Left kidney (tissue), 8 donors: Measurements from ENCODE around the gene DYNLT4. TPM values are rescaled to one million over a fixed set of nuclear protein-coding genes. Genes with fewer than 3 reads are reported as not detected.
A peak's percentile ranks its signal among the peaks of the same experiment; 100 is the strongest.
"Not testable (repeated sequence)": the region's sequence is repeated elsewhere in the genome, so short reads cannot be mapped to it uniquely, and the experiment has no call there.

Experiments used
- DNase-seq: peaks from one replicate; pipeline ENCODE4 v3.0.0-alpha.2; 2013
- long read RNA-seq, 8 donors: transcript quantifications; one replicate each; lab custom pipeline, GENCODE V29; 2026
- polyA plus RNA-seq: library from polyadenylated mRNA; unstranded; fragments of 120-200 nt; gene quantifications from one replicate; pipeline ENCODE4 v1.2.1, GENCODE V29; 2013; ENCODE audit not compliant: insufficient read length

DYNLT4 gene, protein sequence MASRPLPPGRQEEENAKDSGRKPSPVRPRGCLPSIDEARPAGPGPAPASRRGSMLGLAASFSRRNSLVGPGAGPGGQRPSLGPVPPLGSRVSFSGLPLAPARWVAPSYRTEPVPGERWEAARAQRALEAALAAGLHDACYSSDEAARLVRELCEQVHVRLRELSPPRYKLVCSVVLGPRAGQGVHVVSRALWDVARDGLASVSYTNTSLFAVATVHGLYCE
- not detected for polyA plus RNA-seq
- long read RNA-seq, donor 1, transcript TCTEX1D4-201 (1 exons, 763 nt): major isoform, 8 of 8 reads
- long read RNA-seq, donor 1, partial matches to known transcripts: 0 of 8 reads
- long read RNA-seq, donor 1, other reads (novel, unspliced or antisense): 0 of 8 reads
- long read RNA-seq, donor 2, transcript TCTEX1D4-201 (1 exons, 763 nt): major isoform, 5 of 5 reads
- long read RNA-seq, donor 2, partial matches to known transcripts: 0 of 5 reads
- long read RNA-seq, donor 2, other reads (novel, unspliced or antisense): 0 of 5 reads
- long read RNA-seq, donor 3, partial matches to known transcripts: 0 of 2 reads
- long read RNA-seq, donor 3, other reads (novel, unspliced or antisense): 0 of 2 reads
- long read RNA-seq, donor 4, partial matches to known transcripts: 0 of 2 reads
- long read RNA-seq, donor 4, other reads (novel, unspliced or antisense): 0 of 2 reads
- long read RNA-seq, donor 5, transcript TCTEX1D4-201 (1 exons, 763 nt): major isoform, 5 of 5 reads
- long read RNA-seq, donor 5, partial matches to known transcripts: 0 of 5 reads
- long read RNA-seq, donor 5, other reads (novel, unspliced or antisense): 0 of 5 reads
- long read RNA-seq, donor 6, transcript TCTEX1D4-201 (1 exons, 763 nt): major isoform, 7 of 7 reads
- long read RNA-seq, donor 6, partial matches to known transcripts: 0 of 7 reads
- long read RNA-seq, donor 6, other reads (novel, unspliced or antisense): 0 of 7 reads
- long read RNA-seq, donor 7, partial matches to known transcripts: 0 of 2 reads
- long read RNA-seq, donor 7, other reads (novel, unspliced or antisense): 0 of 2 reads
- long read RNA-seq, donor 8, transcript TCTEX1D4-201 (1 exons, 763 nt): major isoform, 5 of 5 reads
- long read RNA-seq, donor 8, partial matches to known transcripts: 0 of 5 reads
- long read RNA-seq, donor 8, other reads (novel, unspliced or antisense): 0 of 5 reads

DNA sequence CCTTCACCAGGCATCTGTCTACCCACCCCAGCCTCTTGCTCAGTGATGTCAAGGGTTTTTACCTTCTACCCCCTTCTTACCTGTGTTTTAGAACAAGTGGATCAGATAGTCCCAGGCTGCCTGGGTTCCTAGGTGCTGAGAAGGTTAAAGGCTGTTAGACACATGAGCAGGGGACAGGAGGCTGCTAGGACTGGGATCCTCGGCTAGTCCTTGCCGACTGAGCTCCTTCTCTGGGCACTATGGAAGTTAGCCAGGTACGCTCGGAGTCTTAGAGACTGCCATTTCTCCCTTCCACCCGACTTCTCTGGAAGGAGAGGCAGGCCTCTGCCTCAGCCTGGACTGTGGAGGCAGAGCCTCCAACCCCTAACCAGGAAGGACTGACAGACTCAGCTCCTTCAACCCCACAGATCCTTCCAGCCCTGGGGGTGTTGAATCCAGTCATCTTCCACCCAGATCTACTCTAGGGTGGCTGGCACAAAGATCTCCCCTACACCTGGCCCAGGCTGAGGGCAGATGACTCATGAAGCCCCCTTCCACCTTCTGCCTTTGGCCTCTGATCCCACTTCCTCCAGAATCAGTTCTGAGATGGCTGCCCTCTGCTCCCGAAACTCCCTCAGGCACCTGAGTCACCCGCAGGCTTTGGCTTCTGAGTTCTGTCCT lies at the start of gene DYNLT4:
TSS of gene DYNLT4 (minus strand) at position 648 of the 660 bp plus-strand sequence. CDS start 683 bp downstream, outside the sequence.
- DNase-seq: no peak

GRCh38 chr1:44855742-44856141 lies 48.6 kb upstream of the DYNLT4 start:
- no peak for DNase-seq

GRCh38 chr1:44854970-44855369 lies 47.8 kb upstream of the DYNLT4 start:
- DNase-seq: no peak

DNA sequence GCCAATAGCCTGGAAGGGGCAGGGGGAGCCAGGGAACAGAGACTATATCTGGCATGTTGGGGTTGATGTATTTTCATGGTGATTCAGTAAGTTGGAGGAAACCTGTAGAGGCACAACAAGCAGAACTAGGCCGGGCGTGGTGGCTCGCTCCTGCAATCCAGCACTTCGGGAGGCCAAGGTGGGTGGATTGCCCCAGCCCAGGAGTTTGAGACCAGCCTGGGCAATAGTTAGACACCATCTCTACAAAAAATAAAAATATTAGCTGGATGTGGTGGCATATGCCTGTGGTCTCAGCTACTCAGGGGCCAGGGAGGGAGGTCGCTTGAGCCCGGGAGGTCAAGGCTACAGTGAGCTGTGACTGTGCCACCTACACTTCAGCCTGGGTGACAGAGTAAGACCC lies 46.0 kb upstream of the DYNLT4 start:
- no peak for DNase-seq

DNA sequence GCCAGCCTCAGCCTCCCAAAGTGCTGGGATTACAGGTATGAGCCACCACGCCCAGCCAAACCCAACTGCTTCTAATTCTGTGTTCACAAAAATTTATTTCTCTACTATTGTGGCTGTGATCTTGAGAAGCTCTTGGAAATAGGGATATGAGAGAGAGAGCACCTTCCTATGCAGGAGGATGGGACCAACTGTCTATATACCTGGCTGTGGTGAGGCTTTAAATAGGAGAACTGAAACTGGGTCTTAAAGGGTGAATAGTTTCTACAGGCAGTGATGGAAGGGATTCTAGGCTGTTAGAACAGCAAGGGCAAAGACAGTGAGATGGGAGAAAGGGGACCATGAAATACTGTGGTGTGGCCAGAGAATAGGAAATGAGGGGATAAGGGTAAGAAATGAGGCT lies 44.2 kb upstream of the DYNLT4 start:
- no peak for DNase-seq

DNA sequence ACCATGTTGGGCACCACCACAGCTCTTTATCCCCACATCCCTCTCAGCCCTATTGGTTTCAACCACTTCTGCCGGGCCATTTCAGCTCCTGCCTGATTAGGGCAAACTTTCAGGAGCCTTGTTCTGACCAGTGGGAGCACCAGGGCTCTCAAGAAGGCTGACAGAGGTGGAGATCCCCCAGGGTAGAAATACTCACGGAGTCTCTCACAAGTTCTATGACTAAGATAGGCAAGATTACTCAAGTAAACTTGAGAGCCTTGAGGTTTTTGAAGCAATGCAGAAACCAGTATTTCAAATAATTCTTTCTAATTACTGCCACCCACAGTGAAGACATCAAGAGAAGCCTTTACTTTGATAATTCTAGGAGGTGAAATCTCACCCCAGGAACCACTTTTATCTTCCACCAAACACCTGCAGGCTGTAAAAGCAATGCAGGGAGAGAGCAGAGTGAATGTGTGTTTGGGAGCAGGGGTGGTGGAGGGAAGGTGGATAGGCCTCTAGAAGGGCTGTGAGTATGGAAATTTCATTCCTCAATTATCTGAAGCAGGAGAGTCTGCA lies 42.5 kb upstream of the DYNLT4 start:
- DNase-seq: no peak

DNA sequence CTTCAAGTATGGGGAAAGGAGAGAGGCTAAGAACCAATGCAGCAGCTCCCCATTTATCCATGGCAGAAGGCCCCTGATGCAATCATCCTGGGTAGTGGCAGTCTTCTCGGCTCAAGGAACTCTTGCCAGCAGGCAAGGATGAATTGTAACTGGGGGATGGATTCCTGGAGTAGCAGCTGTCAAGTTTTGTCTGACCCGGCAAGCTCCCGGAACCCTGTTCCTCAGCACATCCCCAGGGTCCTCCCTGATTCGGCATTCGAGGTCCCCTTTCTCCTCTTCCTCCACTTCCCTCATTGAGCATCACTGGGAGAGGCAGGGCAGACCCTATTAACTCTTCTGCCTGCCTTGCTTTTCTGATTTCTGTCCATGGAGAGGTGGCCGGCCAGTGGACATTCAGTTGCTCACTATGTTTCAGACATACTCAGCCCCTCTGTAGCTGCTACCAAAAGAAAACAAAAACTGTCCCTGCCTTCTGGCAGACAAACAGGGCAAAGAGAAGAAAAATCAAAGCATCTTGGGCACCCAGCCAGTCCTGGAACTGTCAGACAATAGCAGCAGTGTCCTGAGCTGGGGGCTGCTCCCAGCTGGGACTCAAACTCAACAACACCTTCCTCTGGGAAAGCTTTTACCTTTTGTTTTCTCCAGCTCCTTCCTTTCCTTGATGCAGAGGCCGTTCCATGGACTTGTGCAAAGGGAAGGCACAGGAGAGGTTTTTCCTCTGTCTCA lies 41.5 kb upstream of the DYNLT4 start:
- no peak for DNase-seq

GRCh38 chr1:44847845-44848244 lies 40.7 kb upstream of the DYNLT4 start:
- DNase-seq: no peak

DNA sequence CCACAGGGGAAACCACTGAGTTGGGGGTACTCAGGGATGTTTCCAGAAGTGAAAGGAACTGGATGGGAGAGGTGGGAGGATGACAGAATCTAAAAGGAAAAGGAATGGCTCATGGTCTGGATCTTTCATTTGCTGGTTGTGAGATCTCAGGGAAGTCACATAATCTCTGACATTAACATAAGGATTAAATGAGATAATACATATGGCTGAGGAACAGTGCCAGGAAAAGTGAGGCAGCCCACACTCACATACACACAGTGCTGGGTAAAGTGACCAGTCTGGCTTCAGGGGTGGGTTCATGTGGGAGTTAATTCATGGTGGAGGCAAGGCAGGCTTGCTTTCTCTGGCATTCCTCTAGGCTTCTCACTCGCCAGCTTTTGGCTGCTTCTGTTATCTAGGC lies 39.8 kb upstream of the DYNLT4 start:
- DNase-seq: no peak

DNA sequence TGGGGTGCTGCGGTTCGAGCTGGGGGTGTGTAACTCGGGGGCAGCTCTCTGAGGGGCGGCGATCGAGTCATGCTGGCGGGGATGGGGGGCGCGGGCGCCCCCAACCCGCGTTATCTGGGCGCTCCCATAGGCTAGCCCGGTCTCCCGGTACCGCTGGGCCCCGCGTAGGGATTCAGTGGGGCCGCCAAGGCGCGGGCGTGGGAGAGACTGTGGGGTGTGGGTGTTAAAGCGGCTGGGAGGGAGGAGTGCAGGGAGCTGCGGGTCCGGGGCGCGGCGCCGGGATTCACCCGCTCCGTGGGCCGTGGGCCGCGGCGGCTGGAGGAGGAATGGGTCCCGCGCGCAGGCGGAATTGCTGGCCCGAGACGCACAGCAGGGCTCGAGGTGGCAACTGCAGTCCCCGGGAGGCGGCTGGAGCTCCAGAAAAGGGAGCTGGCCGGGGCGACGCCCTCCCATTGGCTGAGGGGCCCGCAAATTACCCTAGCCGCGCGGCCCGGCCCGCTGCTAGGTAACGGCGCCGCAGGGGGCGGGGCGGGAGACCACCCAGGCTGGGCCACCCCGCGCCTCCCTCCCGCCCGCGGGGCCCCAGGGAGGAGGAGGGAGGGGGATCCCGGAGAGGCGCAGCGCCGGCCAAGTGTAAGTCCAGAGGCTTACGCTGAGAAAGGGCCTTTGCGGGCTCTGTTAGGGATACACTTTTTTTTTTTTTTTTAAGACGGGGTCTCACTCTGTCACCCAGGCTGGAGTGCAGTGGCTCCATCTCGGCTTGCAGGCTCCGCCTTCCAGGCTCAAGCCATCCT lies 35.9 kb upstream of the DYNLT4 start, which contains the start of gene PTCH2:
TSS of gene PTCH2 (minus strand) at position 392 of the 794 bp plus-strand sequence. CDS start at position 71, 321 bp downstream.
- DNase-seq: peak; percentile 89

- no peak for DNase-seq
Measured at GRCh38 chr1:44842486-44842861, 35.3 kb upstream of the DYNLT4 start.

DNA sequence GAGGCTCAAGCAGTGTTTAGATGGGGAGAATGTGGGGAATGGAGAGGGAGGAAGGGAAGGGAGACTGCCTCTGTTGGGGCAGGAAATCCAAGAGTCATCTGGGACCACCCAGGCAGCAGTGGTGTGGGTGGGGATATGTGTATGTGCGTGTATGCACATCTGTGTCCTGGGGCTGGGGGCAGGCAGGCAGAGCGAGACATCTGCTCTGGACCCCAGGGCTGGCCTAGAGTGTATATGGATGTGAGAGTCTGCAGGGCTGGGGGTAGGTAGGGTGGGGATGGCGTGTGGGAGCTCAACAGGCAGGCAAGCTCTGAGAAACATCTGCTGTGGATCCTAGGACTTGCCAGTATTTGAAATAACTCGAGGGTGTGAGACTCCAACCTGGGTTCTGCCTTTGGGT lies 32.4 kb upstream of the DYNLT4 start:
- DNase-seq: no peak

GRCh38 chr1:44838294-44838693 lies 31.1 kb upstream of the DYNLT4 start:
- DNase-seq: not testable (repeated sequence)

DNA sequence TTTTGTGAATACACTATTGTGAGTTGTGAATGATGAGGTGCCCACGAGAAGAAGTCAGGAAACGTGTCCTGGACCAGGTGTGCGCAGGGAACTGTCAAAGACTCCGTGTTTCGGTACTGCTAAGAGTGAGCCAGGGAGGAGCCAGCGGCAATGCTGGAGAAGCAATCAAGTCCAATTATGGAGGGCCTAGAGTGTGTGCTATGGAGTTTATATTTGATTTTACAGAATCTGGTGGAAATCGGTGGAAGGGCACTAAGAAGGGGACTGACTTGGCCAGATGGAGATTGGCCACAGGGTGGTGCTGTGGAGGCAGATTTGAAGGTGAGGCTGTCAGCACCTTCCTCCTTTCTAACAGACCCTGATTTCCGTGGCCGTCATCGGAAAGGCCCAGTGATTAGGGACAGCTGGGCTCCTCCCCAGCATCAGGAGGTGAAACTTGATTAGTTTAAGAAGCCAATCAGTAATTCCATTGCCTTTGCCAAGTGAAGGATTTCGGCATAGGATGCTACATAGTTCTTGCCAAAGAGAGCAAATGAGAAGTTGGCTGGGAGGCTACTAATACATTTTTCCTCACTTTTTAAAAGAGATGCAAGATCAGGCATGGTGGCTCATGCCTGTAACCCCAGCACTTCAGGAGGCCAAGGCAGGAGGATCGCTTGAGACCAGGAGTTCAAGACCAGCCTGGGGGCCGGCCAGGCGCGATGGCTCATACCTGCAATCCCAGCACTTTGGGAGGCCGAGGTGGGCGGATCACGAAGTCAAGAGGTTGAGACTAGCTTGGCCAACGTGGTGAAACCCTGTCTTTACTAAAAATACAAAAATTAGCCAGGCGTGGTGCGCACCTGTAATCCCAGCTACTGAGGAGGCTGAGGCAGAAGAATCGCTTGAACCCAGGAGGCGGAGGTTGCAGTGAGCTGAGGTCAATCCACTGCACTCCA lies 28.9 kb upstream of the DYNLT4 start:
- peak; percentile 77 for DNase-seq

DNA sequence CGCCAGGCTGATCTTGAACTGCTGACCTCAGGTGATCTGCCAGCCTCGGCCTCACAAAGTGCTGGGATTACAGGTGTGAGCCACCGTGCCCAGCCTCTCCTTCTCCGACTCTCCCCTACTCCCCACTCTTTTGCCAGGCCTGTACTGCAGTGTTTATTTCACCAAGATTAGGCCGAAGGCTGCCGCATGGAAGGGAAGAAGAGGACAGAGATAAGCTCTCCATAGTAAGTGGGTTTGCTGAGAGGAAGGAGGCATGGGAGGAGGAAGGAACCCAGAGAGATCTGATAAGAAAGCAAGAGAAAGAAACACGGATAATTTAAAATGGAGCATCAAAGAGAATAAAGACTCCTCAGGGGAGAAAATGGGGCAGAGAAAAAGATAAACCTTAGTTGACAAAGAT lies 27.2 kb upstream of the DYNLT4 start:
- no peak for DNase-seq

DNA sequence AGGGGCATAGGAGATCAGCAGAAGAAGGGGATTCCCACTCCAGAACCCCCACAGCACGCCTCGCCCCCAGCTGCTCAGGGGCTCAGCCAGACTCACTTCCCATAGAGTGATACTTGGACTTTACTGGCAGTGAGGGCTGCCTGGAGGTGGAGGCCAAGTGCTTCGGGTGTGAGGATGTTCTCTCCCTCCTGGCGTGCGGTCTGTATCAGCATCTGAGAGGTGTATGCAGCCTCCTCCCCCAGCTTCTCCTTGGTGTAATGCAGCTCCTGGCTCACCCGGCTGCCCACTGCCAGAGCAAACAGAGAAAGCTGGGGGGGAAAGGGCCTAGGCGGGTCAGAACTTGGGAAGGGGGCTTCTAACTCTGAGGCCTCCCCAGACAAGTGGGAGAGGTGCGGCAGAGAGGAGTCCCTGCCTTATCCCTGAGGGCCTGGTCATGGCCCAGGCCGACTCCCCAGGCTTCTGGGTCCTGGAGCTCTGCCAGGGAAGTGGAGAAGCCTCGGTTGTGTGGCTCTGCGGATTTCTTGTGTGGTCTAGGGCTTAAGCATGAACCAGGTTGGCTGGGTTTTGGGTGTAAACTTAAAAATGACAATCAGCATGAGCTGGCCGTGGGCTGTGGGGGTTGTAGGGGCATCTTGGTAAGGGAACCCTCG lies 25.0 kb upstream of the DYNLT4 start:
- no peak for DNase-seq

DNA sequence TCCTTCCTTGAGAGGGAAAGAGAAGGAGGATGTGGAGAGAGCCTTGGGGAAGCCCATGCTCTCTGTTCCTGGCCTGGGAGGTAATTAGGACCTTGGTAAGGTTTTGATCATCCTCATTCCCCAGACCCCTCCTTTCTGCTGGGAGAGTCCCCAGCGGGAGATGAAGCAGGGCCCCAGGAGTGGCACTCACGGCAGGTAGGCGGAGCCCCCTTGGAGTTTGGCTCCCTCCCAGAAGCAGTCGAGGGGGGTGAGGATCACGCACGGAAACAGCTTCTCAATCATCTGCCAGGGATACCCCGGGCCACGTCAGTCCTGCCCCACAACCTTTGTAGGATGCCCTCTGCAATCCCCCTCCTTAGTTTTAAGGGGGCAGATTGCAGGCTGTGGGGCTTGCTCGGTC lies 24.4 kb upstream of the DYNLT4 start:
- no peak for DNase-seq

DNA sequence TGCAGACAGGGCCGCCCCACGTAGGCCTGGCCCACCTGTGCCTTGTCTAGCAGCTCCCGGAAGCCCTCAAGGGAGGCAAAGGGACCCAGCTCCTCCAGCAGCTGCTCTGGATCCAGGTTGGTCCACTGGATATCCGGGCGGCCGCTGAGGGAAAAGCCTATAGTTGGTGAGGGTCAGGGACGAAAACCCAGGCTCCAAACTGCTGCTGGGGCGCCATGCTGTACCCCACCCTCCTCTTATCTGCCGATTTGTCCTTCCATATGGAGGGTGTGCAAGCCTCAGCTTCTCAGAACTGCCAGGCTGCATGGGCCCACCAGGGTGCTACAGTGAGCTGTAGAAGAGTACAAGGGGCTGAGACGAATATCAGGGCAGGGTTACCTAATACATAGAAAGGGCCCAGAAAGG lies 23.8 kb upstream of the DYNLT4 start:
- DNase-seq: no peak
